Parathyroid adenoma (tissue), 2 donors: Measurements from ENCODE around the gene VPS4B.
A peak's percentile ranks its signal among the peaks of the same experiment; 100 is the strongest.

Source experiments
- H2AFZ ChIP-seq: fragments of 300-600 bp; sonication (generic); one replicate; pipeline ENCODE4 v1.7.0; 2017; ENCODE audit warnings: antibody characterized with exemption, mild to moderate bottlenecking
- H3K27ac ChIP-seq: fragments of 300-600 bp; sonication (generic); one replicate; pipeline ENCODE4 v1.7.0; 2017
- H3K27me3 ChIP-seq: fragments of 300-600 bp; sonication (generic); one replicate; pipeline ENCODE4 v1.7.0; 2017; ENCODE audit warnings: low read length; ENCODE audit not compliant: control insufficient read depth, insufficient read depth
- H3K36me3 ChIP-seq: fragments of 300-600 bp; sonication (generic); one replicate; pipeline ENCODE4 v1.7.0; 2017; ENCODE audit warnings: low read length; ENCODE audit not compliant: control insufficient read depth, insufficient read depth
- H3K4me1 ChIP-seq: fragments of 300-600 bp; sonication (generic); one replicate; pipeline ENCODE4 v1.7.0; 2017; ENCODE audit warnings: control low read depth
- H3K4me2 ChIP-seq: fragments of 300-600 bp; sonication (generic); one replicate; pipeline ENCODE4 v1.7.0; 2017; ENCODE audit warnings: low read length
- H3K4me3 ChIP-seq: fragments of 300-600 bp; sonication (generic); one replicate; pipeline ENCODE4 v1.7.0; 2017; ENCODE audit warnings: low read depth, low read length
- H3K79me2 ChIP-seq: fragments of 300-600 bp; sonication (generic); one replicate; pipeline ENCODE4 v1.7.0; 2017; ENCODE audit warnings: control low read depth
- H3K9ac ChIP-seq: fragments of 300-600 bp; sonication (generic); one replicate; pipeline ENCODE4 v1.7.0; 2017; ENCODE audit warnings: mild to moderate bottlenecking
- H3K9me3 ChIP-seq: fragments of 300-600 bp; sonication (generic); one replicate; pipeline ENCODE4 v1.7.0; 2017; ENCODE audit warnings: low read length; ENCODE audit not compliant: control insufficient read depth
- CTCF ChIP-seq: fragments of 300-600 bp; sonication (generic); IDR thresholded peaks from one replicate; pipeline ENCODE4 v1.7.0; 2017; ENCODE audit warnings: antibody characterized with exemption, mild to moderate bottlenecking
- donor health status: primary hyperparathyroidism.

Gene VPS4B

DNA sequence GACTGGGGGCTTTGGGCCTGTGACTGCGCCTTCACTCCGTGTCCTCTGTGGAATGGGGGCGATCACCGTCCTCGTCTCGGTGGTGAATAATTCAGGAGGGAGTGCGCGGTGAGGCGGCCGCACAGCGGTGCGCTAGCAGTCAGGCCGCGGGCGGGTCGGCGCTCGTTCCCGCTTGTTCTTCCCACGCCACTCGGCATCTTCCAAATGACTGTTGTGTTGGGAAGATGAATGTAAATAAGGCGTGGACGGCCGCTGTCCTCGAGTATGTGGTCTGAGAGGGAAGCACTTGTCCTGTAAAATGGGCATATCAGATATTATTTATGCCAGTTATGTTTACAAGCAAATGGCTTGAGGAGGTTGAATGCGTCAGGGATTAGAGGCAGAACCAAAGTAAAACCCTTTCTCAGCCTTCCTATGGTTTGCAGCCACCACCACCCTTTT is 608 bp upstream of the VPS4B start:
- Histone ChIP-seq H3K27ac (peak overlapping the region; percentile 85), H2AFZ (peak overlapping the region; percentile 92), H3K27me3 (no peaks in the 10 kb centered on the region), H3K4me1 (peaks cover 7% of the 10 kb centered on the region), H3K9ac (peak overlapping the region; percentile 39), H3K79me2 (peaks cover 34% of the 10 kb centered on the region), H3K9me3 (no peaks in the 10 kb centered on the region), H3K4me3 (peak overlapping the region; percentile 94), H3K36me3 (no peaks in the 10 kb centered on the region), H3K4me2 (peak overlapping the region; percentile 100)
- TF ChIP-seq CTCF: no peak

GRCh38 chr18:63421514-63421913 is 762 bp downstream of the VPS4B start:
- H3K9ac ChIP-seq: peak overlapping the region; percentile 32
- peak overlapping the region; percentile 91 for H2AFZ ChIP-seq
- TF ChIP-seq CTCF: no peak
- peak overlapping the region; percentile 94 for H3K4me3 ChIP-seq
- no peaks in the 10 kb centered on the region for H3K27me3 ChIP-seq
- no peaks in the 10 kb centered on the region for H3K9me3 ChIP-seq
- peaks cover 7% of the 10 kb centered on the region for H3K4me1 ChIP-seq
- peak overlapping the region; percentile 77 for H3K4me2 ChIP-seq
- peaks cover 41% of the 10 kb centered on the region for H3K79me2 ChIP-seq
- H3K36me3 ChIP-seq: no peaks in the 10 kb centered on the region
- H3K27ac ChIP-seq: peak overlapping the region; percentile 85

DNA sequence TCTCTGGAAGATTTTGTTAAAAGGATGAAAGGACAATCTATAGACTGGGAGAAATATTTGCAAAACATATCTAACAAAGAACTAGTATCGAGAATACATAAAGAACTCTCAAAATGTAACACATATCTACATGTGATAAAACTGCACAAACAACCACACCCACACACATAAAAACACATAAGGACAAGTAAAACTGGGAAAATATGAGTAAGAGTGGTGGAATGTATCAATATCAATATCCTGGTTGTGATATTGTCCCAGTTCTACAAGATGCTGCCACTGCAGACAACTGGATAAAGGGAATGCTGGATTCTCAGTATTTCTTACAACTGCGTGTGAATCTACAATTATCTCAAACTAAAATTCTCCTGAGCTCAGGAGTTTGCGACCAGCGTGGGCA is 9.3 kb downstream of the VPS4B start:
- no peak for TF ChIP-seq CTCF
- Histone ChIP-seq H3K9ac (no peak overlapping the region), H3K4me2 (no peak overlapping the region), H2AFZ (no peak overlapping the region), H3K9me3 (no peaks in the 10 kb centered on the region), H3K27ac (no peak overlapping the region), H3K36me3 (no peaks in the 10 kb centered on the region), H3K79me2 (peaks cover 23% of the 10 kb centered on the region), H3K4me1 (no peaks in the 10 kb centered on the region), H3K27me3 (no peaks in the 10 kb centered on the region), H3K4me3 (no peak overlapping the region)

GRCh38 chr18:63410792-63411191 is 11.5 kb downstream of the VPS4B start:
- no peaks in the 10 kb centered on the region for H3K27me3 ChIP-seq
- H3K79me2 ChIP-seq: peaks cover 20% of the 10 kb centered on the region
- H3K4me3 ChIP-seq: no peak overlapping the region
- no peak overlapping the region for H3K4me2 ChIP-seq
- no peaks in the 10 kb centered on the region for H3K4me1 ChIP-seq
- TF ChIP-seq CTCF: no peak
- no peak overlapping the region for H3K27ac ChIP-seq
- H3K9ac ChIP-seq: no peak overlapping the region
- H3K36me3 ChIP-seq: no peaks in the 10 kb centered on the region
- no peaks in the 10 kb centered on the region for H3K9me3 ChIP-seq
- no peak overlapping the region for H2AFZ ChIP-seq

GRCh38 chr18:63409301-63409700 is 13.0 kb downstream of the VPS4B start:
- H3K9me3 ChIP-seq: no peaks in the 10 kb centered on the region
- H3K27ac ChIP-seq: no peak overlapping the region
- no peak overlapping the region for H3K4me2 ChIP-seq
- H2AFZ ChIP-seq: no peak overlapping the region
- no peak overlapping the region for H3K4me3 ChIP-seq
- H3K27me3 ChIP-seq: no peaks in the 10 kb centered on the region
- no peaks in the 10 kb centered on the region for H3K4me1 ChIP-seq
- TF ChIP-seq CTCF: no peak
- no peak overlapping the region for H3K9ac ChIP-seq
- H3K79me2 ChIP-seq: peaks cover 14% of the 10 kb centered on the region
- no peaks in the 10 kb centered on the region for H3K36me3 ChIP-seq
